ENCODE data around the gene CPEB4.

The CPEB4 gene

GRCh38 chr5:173891308-173892116 is 3.4 kb downstream of the CPEB4 start:
- no peak for DNase-seq (ENCODE audit: low spot score)
- in situ Hi-C loops (cut with MboI; ENCODE audit: low sequenced_read_pairs, unreplicated experiment) = no loop called here
- TF ChIP-seq, protein P1, sequence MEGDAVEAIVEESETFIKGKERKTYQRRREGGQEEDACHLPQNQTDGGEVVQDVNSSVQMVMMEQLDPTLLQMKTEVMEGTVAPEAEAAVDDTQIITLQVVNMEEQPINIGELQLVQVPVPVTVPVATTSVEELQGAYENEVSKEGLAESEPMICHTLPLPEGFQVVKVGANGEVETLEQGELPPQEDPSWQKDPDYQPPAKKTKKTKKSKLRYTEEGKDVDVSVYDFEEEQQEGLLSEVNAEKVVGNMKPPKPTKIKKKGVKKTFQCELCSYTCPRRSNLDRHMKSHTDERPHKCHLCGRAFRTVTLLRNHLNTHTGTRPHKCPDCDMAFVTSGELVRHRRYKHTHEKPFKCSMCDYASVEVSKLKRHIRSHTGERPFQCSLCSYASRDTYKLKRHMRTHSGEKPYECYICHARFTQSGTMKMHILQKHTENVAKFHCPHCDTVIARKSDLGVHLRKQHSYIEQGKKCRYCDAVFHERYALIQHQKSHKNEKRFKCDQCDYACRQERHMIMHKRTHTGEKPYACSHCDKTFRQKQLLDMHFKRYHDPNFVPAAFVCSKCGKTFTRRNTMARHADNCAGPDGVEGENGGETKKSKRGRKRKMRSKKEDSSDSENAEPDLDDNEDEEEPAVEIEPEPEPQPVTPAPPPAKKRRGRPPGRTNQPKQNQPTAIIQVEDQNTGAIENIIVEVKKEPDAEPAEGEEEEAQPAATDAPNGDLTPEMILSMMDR (IDR thresholded peaks at IDR 0.05; ENCODE audit: borderline replicate concordance, control extremely low read depth, extremely low read depth, insufficient read depth, missing control alignments) = no peak

- TF ChIP-seq, protein P1 (IDR thresholded peaks at IDR 0.05; ENCODE audit: borderline replicate concordance, control extremely low read depth, extremely low read depth, insufficient read depth, missing control alignments) = no peak
- no peak for DNase-seq (ENCODE audit: low spot score)
- in situ Hi-C loops (cut with MboI; ENCODE audit: low sequenced_read_pairs, unreplicated experiment) = no loop called here
Observed at GRCh38 chr5:173893192-173893561, 5.0 kb downstream of the CPEB4 start.

- DNase-seq (ENCODE audit: low spot score) = no peak
- TF ChIP-seq, protein P1 (IDR thresholded peaks at IDR 0.05; ENCODE audit: borderline replicate concordance, control extremely low read depth, extremely low read depth, insufficient read depth, missing control alignments) = no peak
- in situ Hi-C loops (cut with MboI; ENCODE audit: low sequenced_read_pairs, unreplicated experiment) = no loop called here
Observed at GRCh38 chr5:173895401-173896165, 7.4 kb downstream of the CPEB4 start.

- in situ Hi-C loops (cut with MboI; ENCODE audit: low sequenced_read_pairs, unreplicated experiment) = no loop called here
- DNase-seq (ENCODE audit: low spot score) = no peak
Observed at GRCh38 chr5:173896631-173897030, 8.5 kb downstream of the CPEB4 start.

DNA sequence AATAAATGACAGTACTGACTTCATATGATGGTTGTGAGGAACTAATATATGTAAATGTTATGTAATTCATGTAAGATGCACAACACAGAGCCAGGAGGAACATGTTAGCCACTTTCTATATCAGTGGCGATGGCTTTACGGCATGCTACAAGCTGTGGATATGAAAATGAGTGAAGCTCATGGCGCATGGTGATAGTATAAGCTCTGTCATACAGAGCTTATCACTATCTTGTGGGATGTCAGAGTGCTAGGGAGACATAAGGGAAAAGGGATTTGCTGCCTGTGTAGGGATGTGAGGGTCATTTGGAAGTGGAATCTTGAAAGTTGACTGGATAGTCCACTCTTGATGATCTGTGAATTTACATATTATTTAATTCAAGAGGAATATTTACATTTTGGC is 13.6 kb downstream of the CPEB4 start:
- no peak for DNase-seq (ENCODE audit: low spot score)
- in situ Hi-C loops (cut with MboI; ENCODE audit: low sequenced_read_pairs, unreplicated experiment) = no loop called here
- TF ChIP-seq, protein P1 (IDR thresholded peaks at IDR 0.05; ENCODE audit: borderline replicate concordance, control extremely low read depth, extremely low read depth, insufficient read depth, missing control alignments) = no peak

More at GRCh38 chr5:173896631-173897030, 8.5 kb downstream of the CPEB4 start:
- TF ChIP-seq, protein P1 (IDR thresholded peaks at IDR 0.05; ENCODE audit: borderline replicate concordance, control extremely low read depth, extremely low read depth, insufficient read depth, missing control alignments) = no peak

GRCh38 chr5:173902334-173902733 is 14.2 kb downstream of the CPEB4 start:
- TF ChIP-seq, protein P1 (IDR thresholded peaks at IDR 0.05; ENCODE audit: borderline replicate concordance, control extremely low read depth, extremely low read depth, insufficient read depth, missing control alignments) = no peak
- in situ Hi-C loops (cut with MboI; ENCODE audit: low sequenced_read_pairs, unreplicated experiment) = no loop called here

More at GRCh38 chr5:173902334-173902733, 14.2 kb downstream of the CPEB4 start:
- no peak for DNase-seq (ENCODE audit: low spot score)

All from GM13976 (cell line).